ENCODE measurements around the gene PLCH2.

GRCh38 chr1:2476061-2476999 is at the start of gene PLCH2:
- TF ChIP-seq EP300 (IDR thresholded peaks at IDR 0.05; ENCODE audit: borderline replicate concordance) (no peak), TAF1 (IDR thresholded peaks at IDR 0.05; ENCODE audit: low read depth) (no peak), RAD21 (IDR thresholded peaks at IDR 0.05; ENCODE audit: low read depth) (no peak), YY1 (IDR thresholded peaks at IDR 0.05; ENCODE audit: low read depth) (no peak), USF1 (IDR thresholded peaks at IDR 0.05) (no peak), EGR1 (IDR thresholded peaks at IDR 0.05) (no peak), CEBPB (IDR thresholded peaks at IDR 0.05) (no peak), CREB1 (IDR thresholded peaks at IDR 0.05; ENCODE audit: low read depth) (no peak), ZBTB7A (IDR thresholded peaks at IDR 0.05; ENCODE audit: low read depth) (no peak), TCF12 (IDR thresholded peaks at IDR 0.05; ENCODE audit: low read depth) (no peak), NFIC (IDR thresholded peaks at IDR 0.05) (no peak), FOXM1 (IDR thresholded peaks at IDR 0.05; ENCODE audit: borderline replicate concordance, low read depth) (no peak)
- TF ChIP-seq, protein P1, sequence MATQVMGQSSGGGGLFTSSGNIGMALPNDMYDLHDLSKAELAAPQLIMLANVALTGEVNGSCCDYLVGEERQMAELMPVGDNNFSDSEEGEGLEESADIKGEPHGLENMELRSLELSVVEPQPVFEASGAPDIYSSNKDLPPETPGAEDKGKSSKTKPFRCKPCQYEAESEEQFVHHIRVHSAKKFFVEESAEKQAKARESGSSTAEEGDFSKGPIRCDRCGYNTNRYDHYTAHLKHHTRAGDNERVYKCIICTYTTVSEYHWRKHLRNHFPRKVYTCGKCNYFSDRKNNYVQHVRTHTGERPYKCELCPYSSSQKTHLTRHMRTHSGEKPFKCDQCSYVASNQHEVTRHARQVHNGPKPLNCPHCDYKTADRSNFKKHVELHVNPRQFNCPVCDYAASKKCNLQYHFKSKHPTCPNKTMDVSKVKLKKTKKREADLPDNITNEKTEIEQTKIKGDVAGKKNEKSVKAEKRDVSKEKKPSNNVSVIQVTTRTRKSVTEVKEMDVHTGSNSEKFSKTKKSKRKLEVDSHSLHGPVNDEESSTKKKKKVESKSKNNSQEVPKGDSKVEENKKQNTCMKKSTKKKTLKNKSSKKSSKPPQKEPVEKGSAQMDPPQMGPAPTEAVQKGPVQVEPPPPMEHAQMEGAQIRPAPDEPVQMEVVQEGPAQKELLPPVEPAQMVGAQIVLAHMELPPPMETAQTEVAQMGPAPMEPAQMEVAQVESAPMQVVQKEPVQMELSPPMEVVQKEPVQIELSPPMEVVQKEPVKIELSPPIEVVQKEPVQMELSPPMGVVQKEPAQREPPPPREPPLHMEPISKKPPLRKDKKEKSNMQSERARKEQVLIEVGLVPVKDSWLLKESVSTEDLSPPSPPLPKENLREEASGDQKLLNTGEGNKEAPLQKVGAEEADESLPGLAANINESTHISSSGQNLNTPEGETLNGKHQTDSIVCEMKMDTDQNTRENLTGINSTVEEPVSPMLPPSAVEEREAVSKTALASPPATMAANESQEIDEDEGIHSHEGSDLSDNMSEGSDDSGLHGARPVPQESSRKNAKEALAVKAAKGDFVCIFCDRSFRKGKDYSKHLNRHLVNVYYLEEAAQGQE (IDR thresholded peaks at IDR 0.05; ENCODE audit: low read depth) = no peak
- TF ChIP-seq, protein P2, sequence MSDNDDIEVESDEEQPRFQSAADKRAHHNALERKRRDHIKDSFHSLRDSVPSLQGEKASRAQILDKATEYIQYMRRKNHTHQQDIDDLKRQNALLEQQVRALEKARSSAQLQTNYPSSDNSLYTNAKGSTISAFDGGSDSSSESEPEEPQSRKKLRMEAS (IDR thresholded peaks at IDR 0.05) = no peak
